ENCODE results near the gene CERK.
"Not testable (repeated sequence)": the region's sequence is repeated elsewhere in the genome, so short reads cannot be mapped to it uniquely, and the experiment has no call there.

Gene CERK

GRCh38 chr22:46659791-46660186, 78.3 kb downstream of the CERK start:
- DNase-seq = no peak

DNA sequence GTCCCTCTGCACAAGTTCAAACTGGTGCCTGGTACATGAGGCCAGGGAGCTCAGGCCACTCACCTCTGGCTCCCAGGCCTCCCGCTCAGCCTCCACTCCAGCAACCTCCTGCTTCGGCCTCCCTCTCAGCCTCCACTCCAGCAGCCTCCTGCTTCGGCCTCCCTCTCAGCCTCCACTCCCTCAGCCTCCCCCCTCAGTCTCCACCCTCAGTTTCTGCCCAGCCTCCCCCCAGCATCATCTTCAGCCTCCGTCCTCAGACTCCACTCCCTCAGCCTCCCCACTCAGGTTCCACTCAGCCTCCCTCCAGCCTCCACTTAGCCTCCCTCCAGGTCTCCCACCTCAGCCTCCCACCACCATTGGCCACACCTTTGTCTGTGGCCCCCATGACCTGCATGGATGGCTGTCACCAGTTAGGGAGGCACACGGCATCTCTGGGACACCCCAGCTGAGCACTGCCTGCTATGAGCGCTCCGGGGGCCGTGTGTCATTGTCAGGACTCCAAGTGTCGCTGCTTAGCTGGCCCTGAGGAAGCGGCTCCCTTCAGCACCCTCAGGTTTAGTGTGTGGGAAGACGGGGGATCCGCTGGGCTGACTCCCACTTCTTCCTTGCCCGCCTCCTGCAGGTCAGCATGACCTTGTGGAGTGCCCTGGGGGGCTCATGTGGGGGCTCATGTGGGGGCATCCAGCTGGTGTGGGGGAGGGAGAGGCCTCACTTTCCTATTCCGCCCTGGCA, 78.8 kb downstream of the CERK start:
- DNase-seq = no peak

- no peak for DNase-seq
These were observed 79.8 kb downstream of the CERK start for GRCh38 chr22:46657996-46658947.

DNA sequence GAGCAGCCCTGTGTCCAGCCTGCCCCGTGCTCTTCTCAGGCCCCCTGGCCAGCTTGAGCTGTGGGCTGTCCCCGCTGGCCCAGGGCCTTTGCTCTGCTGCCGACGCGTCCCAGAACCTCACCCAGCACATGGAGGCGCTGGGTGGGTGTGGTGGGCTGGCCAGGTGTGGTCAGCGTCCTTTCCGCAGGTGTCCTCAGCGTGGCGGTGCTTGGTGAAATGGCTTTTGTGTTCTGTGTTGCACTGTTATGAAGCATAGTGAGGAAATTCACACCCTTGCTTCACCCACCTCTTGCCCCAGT, 80.4 kb downstream of the CERK start:
- no peak for DNase-seq

DNA sequence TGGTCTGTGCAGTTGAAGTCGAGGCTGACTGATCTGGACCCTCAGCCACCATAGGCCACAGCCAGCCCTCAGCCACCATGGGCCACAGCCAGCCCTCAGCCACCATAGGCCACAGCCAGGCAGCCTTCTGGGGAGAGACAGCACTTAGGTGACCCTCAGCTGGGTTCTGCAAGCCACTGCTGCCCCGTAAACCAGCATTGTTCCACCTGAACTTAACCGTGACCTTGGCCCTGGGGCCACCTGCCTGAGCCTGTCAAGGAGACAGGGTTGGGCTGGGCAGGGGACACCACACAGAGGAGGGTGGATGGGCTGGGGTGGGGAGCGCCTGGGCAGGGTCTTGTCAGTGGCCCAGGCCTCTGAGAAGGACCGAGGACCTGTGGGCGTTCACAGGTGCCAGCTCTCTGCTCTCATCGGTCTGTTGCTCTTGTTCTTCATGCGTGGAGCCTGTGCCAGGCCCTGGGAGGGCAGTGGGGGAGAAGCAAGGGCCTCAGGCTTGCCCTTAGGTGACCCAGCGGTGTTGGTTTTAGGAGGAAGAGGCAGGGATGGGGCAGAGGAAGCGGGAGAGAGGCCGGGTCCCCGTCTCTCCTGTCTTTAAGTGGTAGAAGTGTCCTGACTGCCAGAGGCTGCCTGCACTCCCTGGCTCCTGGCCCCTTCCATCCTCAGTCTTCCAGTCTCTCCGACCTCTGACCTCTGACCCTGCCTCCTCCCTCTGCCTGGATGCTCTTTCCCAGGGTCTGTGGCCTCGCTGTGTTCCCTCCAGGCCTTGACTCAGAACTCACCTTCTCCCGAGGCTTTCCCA, 81.0 kb downstream of the CERK start:
- DNase-seq = no peak

GRCh38 chr22:46655861-46656608, 82.0 kb downstream of the CERK start:
- no peak for DNase-seq

GRCh38 chr22:46654927-46655595, 83.0 kb downstream of the CERK start:
- no peak for DNase-seq

- no peak for DNase-seq
These were observed 83.6 kb downstream of the CERK start for GRCh38 chr22:46654426-46654825.

- DNase-seq = no peak
These were observed 84.5 kb downstream of the CERK start for GRCh38 chr22:46653596-46653995.

- no peak for DNase-seq
These were observed 85.2 kb downstream of the CERK start for GRCh38 chr22:46652847-46653331.

- DNase-seq = no peak
These were observed 85.8 kb downstream of the CERK start for GRCh38 chr22:46652081-46652846.

DNA sequence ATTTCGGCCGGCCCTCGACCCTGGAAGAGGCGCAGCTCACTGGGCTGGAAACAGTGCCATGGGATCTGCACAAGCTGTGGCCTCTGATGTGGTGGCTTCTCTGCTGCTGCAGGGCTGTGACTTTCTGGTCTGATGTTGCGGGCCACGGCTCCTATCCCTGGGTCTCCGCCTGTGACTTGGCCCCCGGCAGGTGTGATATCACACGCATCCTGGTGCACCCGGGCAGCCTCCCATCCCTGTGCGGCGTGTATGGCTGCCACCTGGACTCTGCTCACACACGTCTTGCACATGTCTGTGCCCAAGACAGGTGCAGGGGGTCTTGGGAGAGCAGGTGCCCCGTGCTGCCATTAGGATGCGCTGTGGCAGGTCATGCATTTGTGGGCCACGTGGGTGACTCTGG, 86.7 kb downstream of the CERK start:
- DNase-seq = no peak

- no peak for DNase-seq
These were observed 87.8 kb downstream of the CERK start for GRCh38 chr22:46650078-46650810.

DNA sequence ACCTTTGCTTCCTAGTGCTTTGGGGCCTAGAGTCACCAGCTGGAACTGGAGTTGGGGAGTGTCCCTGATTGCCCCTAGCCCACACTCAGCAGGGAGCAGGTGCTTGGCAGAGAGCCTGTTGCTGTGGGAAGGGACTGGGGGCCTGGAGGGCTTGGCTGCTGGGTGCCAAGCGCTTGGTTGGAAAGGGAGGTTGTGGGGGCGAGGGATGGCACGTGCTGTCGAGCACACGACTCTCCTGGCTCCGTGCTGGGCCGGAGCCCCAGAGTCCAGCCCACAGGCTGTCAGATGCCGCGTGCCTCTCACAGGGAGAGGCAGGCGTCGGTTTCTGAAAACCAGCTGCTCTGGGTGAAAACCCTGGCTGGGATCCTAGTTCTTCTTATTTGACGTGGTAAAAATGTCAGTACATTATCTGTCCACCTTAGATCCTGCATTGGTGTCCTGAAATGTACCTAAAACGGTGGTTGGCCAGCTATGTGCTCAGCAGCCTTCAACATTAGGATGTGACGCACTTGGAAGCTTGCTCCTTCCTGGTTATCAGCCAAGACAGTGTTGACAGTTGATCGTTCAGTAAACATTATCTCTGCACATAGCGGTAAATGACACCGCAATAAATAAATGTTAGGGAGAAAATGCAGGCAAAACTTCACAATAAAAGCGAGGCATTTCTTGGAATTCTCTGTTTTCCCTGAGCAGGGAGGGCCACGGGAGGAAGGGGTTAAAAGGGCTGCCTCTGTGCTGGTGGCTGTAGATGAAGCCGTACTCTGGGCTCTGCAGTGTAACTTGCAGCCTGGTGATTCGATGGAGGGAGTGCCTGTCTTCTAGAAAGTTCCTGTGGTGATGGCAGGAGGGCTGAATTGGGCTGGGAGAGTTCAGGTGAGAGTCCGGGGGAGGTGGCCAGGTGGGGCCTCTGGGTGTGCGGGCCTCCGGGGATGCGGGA, 88.6 kb downstream of the CERK start:
- no peak for DNase-seq

DNA sequence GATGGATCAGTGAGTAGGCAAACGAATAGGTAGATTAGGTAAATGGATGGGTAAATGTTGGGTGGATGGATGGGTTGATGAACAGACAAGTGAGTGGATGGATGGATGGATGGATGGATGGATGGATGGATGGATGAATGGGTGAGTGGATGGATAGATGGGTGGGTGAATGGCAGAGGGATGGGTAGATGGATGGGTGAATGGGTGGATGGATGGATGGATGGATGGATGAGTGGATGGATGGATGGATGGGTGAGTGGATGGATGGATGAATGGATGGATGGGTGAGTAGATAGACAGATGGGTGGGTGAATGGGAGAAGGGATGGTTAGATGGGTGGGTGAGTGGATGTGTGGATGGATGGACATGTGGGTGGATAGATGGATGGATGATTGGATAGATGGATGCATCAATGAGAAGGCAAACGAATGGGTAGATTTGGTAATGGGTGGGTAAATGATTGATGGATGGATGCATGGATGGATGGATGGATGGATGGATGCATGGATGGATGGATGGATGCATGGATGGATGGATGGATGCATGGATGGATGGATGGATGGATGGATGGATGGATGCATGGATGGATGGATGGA, 89.7 kb downstream of the CERK start:
- not testable (repeated sequence) for DNase-seq

- no peak for DNase-seq
These were observed 91.4 kb downstream of the CERK start for GRCh38 chr22:46646531-46647215.

- not testable (repeated sequence) for DNase-seq
These were observed 95.1 kb downstream of the CERK start for GRCh38 chr22:46642840-46643480.

DNA sequence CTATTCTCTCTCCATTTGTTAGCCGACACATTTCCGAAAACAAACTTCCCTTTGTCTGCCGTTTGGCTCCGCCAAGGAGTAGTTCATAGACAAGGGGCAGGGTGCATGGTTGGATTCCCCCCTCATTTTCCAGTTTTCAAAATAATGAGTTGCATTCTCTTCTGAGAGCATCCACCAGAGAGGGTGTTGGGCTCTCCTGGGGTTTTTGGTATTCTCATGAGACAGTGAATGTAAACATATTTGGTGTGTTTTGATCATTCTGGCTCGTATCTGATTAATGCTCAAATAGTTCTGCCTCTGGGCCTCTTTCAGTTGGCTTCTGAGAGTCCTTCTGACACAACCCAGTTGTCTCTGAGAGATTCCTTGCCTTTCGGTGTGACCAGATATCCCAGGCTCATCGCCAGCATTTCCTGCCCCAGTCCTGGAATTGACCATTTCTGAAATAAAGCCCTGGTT, 96.2 kb downstream of the CERK start:
- no peak for DNase-seq

All from CD4-positive, alpha-beta T cell treated with Interferon gamma for 1 hour (primary cell).